Thoracic aorta (tissue), 2 donors: ENCODE results near the gene TAF11. TPM values are rescaled to one million over a fixed set of nuclear protein-coding genes. Genes with fewer than 3 reads are reported as not detected.
A peak's percentile ranks its signal among the peaks of the same experiment; 100 is the strongest.
"Not testable (repeated sequence)": the region's sequence is repeated elsewhere in the genome, so short reads cannot be mapped to it uniquely, and the experiment has no call there.

Source experiments
- ATAC-seq: fragments of 150-250 bp; one replicate; pipeline ENCODE4 v1.8.0; 2017; ENCODE audit warnings: low read depth; ENCODE audit not compliant: insufficient number of reproducible peaks, low FRiP score
- DNase-seq: peaks from one replicate; pipeline ENCODE4 v3.0.0-alpha.2; 2020; ENCODE audit warnings: low spot score
- H3K27ac ChIP-seq, 2 donors: fragments of 200-600 bp; sonication (generic); 1 replicate in 1 of 2; 2 replicates in 1 of 2; pipeline ENCODE4 v1.5.1; 2016; ENCODE audit warnings: mild to moderate bottlenecking in 2 of 2, moderate library complexity in 2 of 2
- H3K27me3 ChIP-seq: fragments of 200-600 bp; sonication (generic); replicated peaks from 2 replicates; pipeline ENCODE4 v1.6.0; 2016; ENCODE audit warnings: mild to moderate bottlenecking; ENCODE audit not compliant: insufficient read depth
- H3K36me3 ChIP-seq: fragments of 200-600 bp; sonication (generic); one replicate; pipeline ENCODE4 v1.5.1; 2016
- H3K4me1 ChIP-seq, 2 donors: fragments of 200-600 bp; sonication (generic); 1 replicate in 1 of 2; 2 replicates in 1 of 2; pipeline versions ENCODE4 v1.5.1 to v1.6.0; 2016; ENCODE audit warnings: low read depth in 2 of 2, mild to moderate bottlenecking in 1 of 2; ENCODE audit not compliant: control insufficient read depth in 1 of 2
- H3K4me3 ChIP-seq: fragments of 200-600 bp; sonication (generic); 2 replicates; pipeline ENCODE4 v1.5.1; 2016; ENCODE audit warnings: mild to moderate bottlenecking
- H3K9me3 ChIP-seq: fragments of 200-600 bp; sonication (generic); 2 replicates; pipeline ENCODE4 v1.5.1; 2016
- CTCF ChIP-seq: fragments of 200-600 bp; sonication (generic); IDR thresholded peaks from one replicate; pipeline ENCODE4 v1.5.1; 2019; ENCODE audit warnings: antibody characterized with exemption
- total RNA-seq, 2 donors: library from RNA; depleted of rRNA; stranded (reverse); fragments of >200 nt; gene quantifications; one replicate each; pipeline versions ENCODE4 v1.1.0 to v1.2.3, GENCODE V29; 2016

The TAF11 gene
- total RNA-seq, 2 donors from 2014 or later, result 15.8 to 33.2 TPM

GRCh38 chr6:34888514-34888856 is 643 bp upstream of the TAF11 start:
- H3K27me3 ChIP-seq, result no peaks in the 10 kb centered on the region
- H3K4me1 ChIP-seq, result peaks cover 13 to 37% of the 10 kb centered on the region in 2 donors
- no peaks in the 10 kb centered on the region for H3K9me3 ChIP-seq
- H3K27ac ChIP-seq, result peak overlapping the region; percentile 92 to 98
- peak overlapping the region; percentile 95 for H3K4me3 ChIP-seq
- ATAC-seq (no peak), DNase-seq (no peak)
- no peak for TF ChIP-seq CTCF
- H3K36me3 ChIP-seq, result no peaks in the 10 kb centered on the region

DNA sequence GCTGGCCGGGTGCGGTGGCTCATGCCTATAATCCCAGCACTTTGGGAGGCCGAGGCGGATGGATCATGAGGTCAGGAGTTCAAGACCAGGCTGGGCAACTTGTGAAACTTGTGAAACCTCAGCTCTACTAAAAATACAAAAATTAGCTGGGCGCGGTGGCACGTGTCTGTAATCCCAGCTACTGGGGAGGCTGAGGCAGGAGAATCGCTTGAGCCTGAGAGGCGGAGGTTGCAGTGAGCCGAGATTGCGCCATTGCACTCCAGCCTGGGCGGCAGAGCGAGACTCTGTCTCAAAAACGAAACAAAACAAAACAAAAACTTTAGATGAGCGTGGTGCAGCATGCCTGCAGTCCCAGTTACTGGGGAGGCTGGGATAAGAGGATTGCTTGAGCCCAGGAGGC is 2.0 kb downstream of the TAF11 start:
- ATAC-seq, H3K4me3 ChIP-seq: not testable (repeated sequence)

DNA sequence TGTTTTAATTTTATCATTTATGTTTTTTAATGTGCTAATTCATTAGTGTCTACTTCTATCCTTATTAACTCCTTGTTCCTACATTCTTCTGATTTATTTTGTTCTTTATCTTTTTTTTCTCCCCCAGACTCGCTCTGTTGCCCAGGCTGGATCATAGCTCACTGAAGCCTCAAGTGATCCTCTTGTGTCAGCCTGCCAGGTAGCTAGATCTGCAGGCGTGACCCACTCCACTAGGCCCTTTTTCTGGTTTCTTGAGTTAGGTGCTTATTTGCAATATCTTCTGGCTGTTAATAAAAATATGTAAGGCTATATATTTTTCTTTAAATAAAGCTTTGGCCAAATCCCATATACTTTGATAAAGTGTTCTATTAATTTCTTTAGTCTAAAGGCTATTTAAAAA is 2.8 kb downstream of the TAF11 start:
- Histone ChIP-seq H3K36me3 (peaks cover 11% of the 10 kb centered on the region), H3K27ac (no peak overlapping the region), H3K27me3 (no peaks in the 10 kb centered on the region), H3K4me1 (peaks cover 5 to 14% of the 10 kb centered on the region in 2 donors), H3K4me3 (no peak overlapping the region), H3K9me3 (no peaks in the 10 kb centered on the region)
- no peak for TF ChIP-seq CTCF
- ATAC-seq (no peak), DNase-seq (no peak)

More for the DNA sequence above, 2.0 kb downstream of the TAF11 start:
- H3K27me3 ChIP-seq, H3K9me3 ChIP-seq, DNase-seq, H3K27ac ChIP-seq: not testable (repeated sequence)
- Histone ChIP-seq H3K4me1 (peaks cover 13 to 22% of the 10 kb centered on the region in 2 donors), H3K36me3 (peaks cover 11% of the 10 kb centered on the region)

- Histone ChIP-seq H3K4me1 (peaks cover 5 to 14% of the 10 kb centered on the region in 2 donors), H3K36me3 (peaks cover 15% of the 10 kb centered on the region)
- H3K27me3 ChIP-seq, H3K9me3 ChIP-seq, ATAC-seq, H3K4me3 ChIP-seq, H3K27ac ChIP-seq, DNase-seq: not testable (repeated sequence)
These were observed 3.8 kb downstream of the TAF11 start for GRCh38 chr6:34884073-34884472.

DNA sequence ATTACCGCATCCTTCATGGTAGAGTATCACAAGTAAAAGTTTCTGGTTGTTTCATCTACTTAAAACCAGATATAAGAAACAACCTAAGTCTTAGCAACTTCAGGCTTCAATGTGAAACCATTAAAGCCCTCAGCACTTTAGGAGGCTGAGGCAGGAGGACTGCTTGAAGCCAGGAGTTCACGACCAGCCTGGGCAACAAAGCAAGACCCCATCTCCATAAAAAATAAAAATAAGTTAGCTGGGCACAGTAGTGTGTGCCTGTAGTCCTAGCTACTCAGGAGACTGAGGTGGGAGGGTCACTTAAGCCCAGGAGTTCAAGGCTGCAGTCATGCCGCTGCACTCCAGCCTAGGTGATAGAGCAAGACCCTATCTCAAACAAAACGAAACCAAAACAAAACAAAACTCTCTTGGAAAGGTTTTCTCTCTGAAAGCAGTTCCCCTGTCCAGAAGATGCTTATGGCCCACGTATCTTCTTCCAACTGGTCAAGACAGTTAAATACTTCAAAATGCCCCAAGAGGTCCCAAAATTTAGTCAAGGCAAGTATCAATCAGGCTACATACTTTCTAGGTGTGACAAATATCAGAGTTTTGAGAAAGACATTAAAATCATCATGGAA is 9.9 kb downstream of the TAF11 start:
- no peak for TF ChIP-seq CTCF
- Histone ChIP-seq H3K27me3 (no peaks in the 10 kb centered on the region), H3K4me3 (no peak overlapping the region), H3K4me1 (no peaks in the 10 kb centered on the region), H3K36me3 (peaks cover 34% of the 10 kb centered on the region), H3K27ac (no peak overlapping the region), H3K9me3 (no peaks in the 10 kb centered on the region)
- ATAC-seq (no peak), DNase-seq (no peak)

DNA sequence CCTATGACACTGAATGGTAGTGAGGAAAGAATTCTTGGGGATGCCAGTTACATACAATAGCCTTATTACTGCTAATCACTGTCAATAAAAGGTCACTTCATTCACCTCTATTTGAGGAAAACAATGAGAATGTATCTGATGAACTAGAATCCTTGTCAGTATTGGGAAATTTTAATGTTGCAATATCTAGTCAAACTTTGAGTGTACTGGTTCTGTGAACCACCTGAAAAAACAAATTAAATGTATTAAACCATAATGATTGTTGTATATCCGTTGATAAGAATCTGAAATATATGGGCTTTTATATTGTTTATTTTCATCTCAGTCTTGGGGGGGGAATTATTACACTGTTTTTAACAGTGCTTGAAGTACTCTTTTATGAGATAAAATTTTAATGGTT is 10.6 kb downstream of the TAF11 start:
- H3K36me3 ChIP-seq, result peaks cover 39% of the 10 kb centered on the region
- no peak for TF ChIP-seq CTCF
- no peaks in the 10 kb centered on the region for H3K4me1 ChIP-seq

More for the DNA sequence above, 10.6 kb downstream of the TAF11 start:
- H3K9me3 ChIP-seq, result no peaks in the 10 kb centered on the region
- no peaks in the 10 kb centered on the region for H3K27me3 ChIP-seq
- H3K27ac ChIP-seq, result no peak overlapping the region
- H3K4me3 ChIP-seq, result no peak overlapping the region
- DNase-seq (no peak), ATAC-seq (no peak)
